ENCODE data around the gene FKBP3.

GRCh38 chr14:45094275-45094674 lies 40.0 kb downstream of the FKBP3 start:
- TF ChIP-seq, protein P1, sequence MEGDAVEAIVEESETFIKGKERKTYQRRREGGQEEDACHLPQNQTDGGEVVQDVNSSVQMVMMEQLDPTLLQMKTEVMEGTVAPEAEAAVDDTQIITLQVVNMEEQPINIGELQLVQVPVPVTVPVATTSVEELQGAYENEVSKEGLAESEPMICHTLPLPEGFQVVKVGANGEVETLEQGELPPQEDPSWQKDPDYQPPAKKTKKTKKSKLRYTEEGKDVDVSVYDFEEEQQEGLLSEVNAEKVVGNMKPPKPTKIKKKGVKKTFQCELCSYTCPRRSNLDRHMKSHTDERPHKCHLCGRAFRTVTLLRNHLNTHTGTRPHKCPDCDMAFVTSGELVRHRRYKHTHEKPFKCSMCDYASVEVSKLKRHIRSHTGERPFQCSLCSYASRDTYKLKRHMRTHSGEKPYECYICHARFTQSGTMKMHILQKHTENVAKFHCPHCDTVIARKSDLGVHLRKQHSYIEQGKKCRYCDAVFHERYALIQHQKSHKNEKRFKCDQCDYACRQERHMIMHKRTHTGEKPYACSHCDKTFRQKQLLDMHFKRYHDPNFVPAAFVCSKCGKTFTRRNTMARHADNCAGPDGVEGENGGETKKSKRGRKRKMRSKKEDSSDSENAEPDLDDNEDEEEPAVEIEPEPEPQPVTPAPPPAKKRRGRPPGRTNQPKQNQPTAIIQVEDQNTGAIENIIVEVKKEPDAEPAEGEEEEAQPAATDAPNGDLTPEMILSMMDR (conservative IDR thresholded peaks at IDR 0.05 in 1 of 2, IDR thresholded peaks at IDR 0.05 in 1 of 2; ENCODE audit: extremely low read depth in 1 of 2, insufficient read depth in 1 of 2, low read depth in 1 of 2, low read length in 2 of 2): no peak
- no peak for TF ChIP-seq EZH2 (IDR thresholded peaks at IDR 0.05; ENCODE audit: borderline replicate concordance, low read length)
